Psoas muscle (tissue), 8 donors: ENCODE results near the gene CIART. TPM values are rescaled to one million over a fixed set of nuclear protein-coding genes. Genes with fewer than 3 reads are reported as not detected.

Experiments used
- ATAC-seq, 4 donors: fragments of 200-7000 bp; cut with Tn5 transposase; one replicate each; pipeline ENCODE4 v1.9.1; 2020; ENCODE audit warnings: moderate library complexity in 3 of 4, mild to moderate bottlenecking in 2 of 4
- DNase-seq, 2 donors: peaks; one replicate each; pipeline ENCODE4 v3.0.0-alpha.2; 2020
- H3K27ac ChIP-seq: fragments of 200-600 bp; one replicate; pipeline ENCODE4 v1.8.0; 2022
- H3K27me3 ChIP-seq, 3 donors: fragments of 200-600 bp in 1 of 3; one replicate each; pipeline versions ENCODE4 v1.6.1 to v1.8.0; 2013 to 2022; ENCODE audit warnings: low read length in 2 of 3, mild to moderate bottlenecking in 2 of 3, moderate library complexity in 1 of 3; ENCODE audit not compliant: insufficient read depth in 3 of 3
- H3K36me3 ChIP-seq, 2 donors: fragments of 200-600 bp in 1 of 2; one replicate each; pipeline versions ENCODE4 v1.6.1 to v1.8.0; 2013 to 2022; ENCODE audit warnings: low read depth in 1 of 2, mild to moderate bottlenecking in 1 of 2, moderate library complexity in 1 of 2; ENCODE audit not compliant: insufficient read depth in 1 of 2
- H3K4me1 ChIP-seq: fragments of 200-600 bp; one replicate; pipeline ENCODE4 v1.8.0; 2022
- H3K4me3 ChIP-seq: fragments of 200-600 bp; one replicate; pipeline ENCODE4 v1.8.0; 2022; ENCODE audit warnings: mild to moderate bottlenecking
- H3K9me3 ChIP-seq: fragments of 200-600 bp; one replicate; pipeline ENCODE4 v1.8.0; 2022
- CTCF ChIP-seq: fragments of 200-600 bp; IDR thresholded peaks from one replicate; pipeline ENCODE4 v1.8.0; 2022; ENCODE audit warnings: antibody characterized with exemption
- WGBS, 3 donors: extraction: QIAGEN DNeasy Blood & Tissue Kit; methylation state at CpG; one replicate each; pipeline versions ENCODE4 v1.1.6 to v1.1.7; 2013; 5-methylcytosine and 5-hydroxymethylcytosine counted together
- intact Hi-C, 2 donors: fragments of 100-400 bp; cut with DNase I; formaldehyde crosslinking; loops; one replicate each; pipeline versions ENCODE4 v1.11.0 to v1.14.2; 2022
- polyA plus RNA-seq, 3 donors: library from polyadenylated mRNA; stranded (reverse); fragments of 200-250 nt; gene quantifications; one replicate each; pipeline ENCODE4 v1.2.3, GENCODE V29; 2013
- total RNA-seq, 4 donors: library from RNA; stranded (reverse); fragmentation: NEBNext Ultra II Directional in 2 of 4; extraction: Animal tissue kit (Norgen Biotek cat#: 25700) in 2 of 4; gene quantifications; one replicate each; pipeline versions ENCODE4 v1.2.1 to v1.2.4, GENCODE V29; 2021 to 2023
- donor health status: healthy with polysubstance abuse.
- donor health status: DM: no; HTN: no; CAD: no; lungs with moderate emphysema.
- donor health status: Bipolar disorder and iron deficiency.
- donor health status: healthy.
- donor health status: DM: yes; HTN: yes; CAD: no.
- donor health status: DM: no; HTN: no; CAD: no.
- donor health status: DM: no; HTN: no; CAD: no.
- donor health status: DM: yes; HTN: yes; CAD: no.

Gene CIART
- total and polyA plus RNA-seq, 7 donors: 1.6 to 23.4 (median 11.7) TPM

DNA sequence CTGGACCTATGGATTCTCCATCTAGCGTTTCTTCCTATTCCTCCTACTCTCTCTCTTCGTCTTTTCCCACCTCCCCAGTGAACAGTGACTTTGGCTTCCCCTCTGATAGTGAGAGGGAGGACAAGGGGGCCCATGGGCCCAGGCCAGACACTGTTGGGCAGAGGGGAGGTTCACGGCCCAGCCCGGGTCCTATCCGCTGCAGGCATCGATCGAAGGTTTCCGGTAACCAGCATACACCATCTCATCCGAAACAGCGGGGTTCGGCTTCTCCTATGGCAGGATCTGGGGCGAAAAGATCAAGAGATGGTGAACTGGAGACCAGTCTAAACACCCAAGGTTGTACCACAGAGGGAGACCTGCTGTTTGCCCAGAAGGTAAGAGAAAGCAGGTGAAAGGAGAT is 906 bp downstream of the CIART start:
- Histone ChIP-seq H3K9me3 (no peaks in the 10 kb centered on the region), H3K27me3 (no peaks in the 10 kb centered on the region), H3K4me3 (peak overlapping the region; percentile 80), H3K27ac (peak overlapping the region; percentile 94), H3K36me3 (peaks cover 5 to 42% of the 10 kb centered on the region in 2 donors), H3K4me1 (peaks cover 15% of the 10 kb centered on the region)
- DNase-seq: no peak
- intact Hi-C loops: loop anchor here in 1 of 2 donors (5.0 kb wide), 1 partner anchor 46 kb away; the partner anchor contains the start of gene ANP32E
- WGBS, 3 donors: 79 to 83% (median 82%) methylated on average over 12 of the region's 12 CpGs
- no peak for ATAC-seq
- TF ChIP-seq CTCF: no peak

- no peak for ATAC-seq
- no peaks in the 10 kb centered on the region for H3K9me3 ChIP-seq
- no peak overlapping the region for H3K4me3 ChIP-seq
- TF ChIP-seq CTCF: no peak
- H3K27me3 ChIP-seq: no peaks in the 10 kb centered on the region
- no peak for DNase-seq
- intact Hi-C loops: no loop called here
- H3K27ac ChIP-seq: no peak overlapping the region
- 75 to 86% (median 82%) methylated on average over 1 of the region's 1 CpG for WGBS, 3 donors
- H3K4me1 ChIP-seq: peaks cover 8% of the 10 kb centered on the region
- H3K36me3 ChIP-seq: peaks cover 5 to 47% of the 10 kb centered on the region in 2 donors
These were observed 6.0 kb downstream of the CIART start for GRCh38 chr1:150288382-150288781.

GRCh38 chr1:150288822-150289221 is 6.5 kb downstream of the CIART start:
- Histone ChIP-seq H3K27me3 (no peaks in the 10 kb centered on the region), H3K36me3 (peaks cover 5 to 47% of the 10 kb centered on the region in 2 donors), H3K27ac (no peak overlapping the region), H3K4me1 (peaks cover 6% of the 10 kb centered on the region), H3K4me3 (no peak overlapping the region), H3K9me3 (no peaks in the 10 kb centered on the region)
- TF ChIP-seq CTCF: no peak
- DNase-seq (no peak), ATAC-seq (no peak)
- intact Hi-C loops: no loop called here
- WGBS, 3 donors: 75 to 86% (median 80%) methylated on average over 4 of the region's 4 CpGs

- H3K4me1 ChIP-seq: peaks cover 19% of the 10 kb centered on the region
- DNase-seq (peak; percentile 89 to 95), ATAC-seq (peak; percentile 96 to 99 (median 98))
- 5% methylated on average over 43 of the region's 43 CpGs for WGBS, 3 donors
- H3K27ac ChIP-seq: peak within 1 kb of the TSS; percentile 86
- intact Hi-C loops: no loop called here
- no peak for TF ChIP-seq CTCF
- H3K36me3 ChIP-seq: peaks cover 0 to 42% of the 10 kb centered on the region in 2 donors
- H3K4me3 ChIP-seq: peak within 1 kb of the TSS; percentile 79
- no peaks in the 10 kb centered on the region for H3K9me3 ChIP-seq
- no peaks in the 10 kb centered on the region for H3K27me3 ChIP-seq
These were observed 11.3 kb downstream of the CIART start, which contains the start of gene MRPS21 for GRCh38 chr1:150293433-150294253. TSS of gene MRPS21 (plus strand) at chr1:150293861. CDS start at chr1:150294367, 506 bp downstream.
